Upper lobe of left lung (tissue), 6 donors: ENCODE results near the gene AGBL4. TPM values are rescaled to one million over a fixed set of nuclear protein-coding genes. Genes with fewer than 3 reads are reported as not detected.

Experiments used
- ATAC-seq, 2 donors: fragments of 200-7000 bp; cut with Tn5 transposase; one replicate each; pipeline ENCODE4 v1.9.1; 2022; ENCODE audit warnings: mild to moderate bottlenecking in 2 of 2, moderate library complexity in 2 of 2; ENCODE audit not compliant: low FRiP score in 2 of 2
- DNase-seq, 2 donors: peaks; one replicate each; pipeline ENCODE4 v3.0.0-alpha.2; 2019 to 2020
- H3K27ac ChIP-seq, 4 donors: fragments of 200-600 bp; sonication (generic); one replicate each; pipeline ENCODE4 v1.5.1; 2016 to 2019
- H3K27me3 ChIP-seq, 4 donors: fragments of 200-600 bp; sonication (generic); one replicate each; pipeline ENCODE4 v1.5.1; 2017 to 2019
- H3K36me3 ChIP-seq, 4 donors: fragments of 200-600 bp; sonication (generic); one replicate each; pipeline ENCODE4 v1.5.1; 2016 to 2019
- H3K4me1 ChIP-seq, 4 donors: fragments of 200-600 bp; sonication (generic); one replicate each; pipeline ENCODE4 v1.5.1; 2018 to 2019
- H3K4me3 ChIP-seq, 4 donors: fragments of 200-600 bp; sonication (generic); one replicate each; pipeline ENCODE4 v1.5.1; 2017 to 2019; ENCODE audit warnings: mild to moderate bottlenecking in 2 of 4, moderate library complexity in 1 of 4
- H3K9me3 ChIP-seq, 4 donors: fragments of 200-600 bp; sonication (generic); one replicate each; pipeline ENCODE4 v1.5.1; 2018 to 2019
- EP300 ChIP-seq, 4 donors: sonication (generic); formaldehyde crosslinking; IDR thresholded peaks; one replicate each; pipeline ENCODE4 v1.5.1; 2017; ENCODE audit warnings: antibody characterized with exemption in 4 of 4, control low read depth in 2 of 4
- POLR2A ChIP-seq, 4 donors: fragments of 450-650 bp; IDR thresholded peaks; one replicate each; pipeline ENCODE4 v1.5.1; 2016 to 2017; ENCODE audit warnings: antibody characterized with exemption in 4 of 4, mild to moderate bottlenecking in 2 of 4
- POLR2AphosphoS5 ChIP-seq, 2 donors: sonication (generic); formaldehyde crosslinking; IDR thresholded peaks; one replicate each; pipeline ENCODE4 v1.5.1; 2017; ENCODE audit warnings: antibody characterized with exemption in 2 of 2
- WGBS, 2 donors: methylation state at CpG; one replicate each; pipeline ENCODE4 v1.1.5; 2017 to 2018; 5-methylcytosine and 5-hydroxymethylcytosine counted together
- total RNA-seq, 6 donors: library from RNA; depleted of rRNA in 4 of 6; stranded (reverse); fragments of >200 nt in 4 of 6; gene quantifications; one replicate each; pipeline versions ENCODE4 v1.1.0 to v1.2.1, GENCODE V29; 2016 to 2021
- TF ChIP-seq, protein P1 (sequence below), 6 experiments: fragments of 450-650 bp in 4 of 6; fragments of 200-600 bp in 2 of 6; sonication (generic) in 2 of 6; IDR thresholded peaks; one replicate each; pipeline ENCODE4 v1.5.1; 2016 to 2019; ENCODE audit warnings: antibody characterized with exemption in 6 of 6
- donor health status: DM: no; HTN: no; CAD: no; lungs with moderate emphysema.
- donor health status: DM: no; HTN: yes; CAD: no; lungs with severe emphysema.

Gene AGBL4
- total RNA-seq = 10 to 100 TPM in 1 of 6 donors, 1 to 10 TPM in 3, under 1 TPM in 2; 0.57 to 10.5 (median 1.5) TPM

DNA sequence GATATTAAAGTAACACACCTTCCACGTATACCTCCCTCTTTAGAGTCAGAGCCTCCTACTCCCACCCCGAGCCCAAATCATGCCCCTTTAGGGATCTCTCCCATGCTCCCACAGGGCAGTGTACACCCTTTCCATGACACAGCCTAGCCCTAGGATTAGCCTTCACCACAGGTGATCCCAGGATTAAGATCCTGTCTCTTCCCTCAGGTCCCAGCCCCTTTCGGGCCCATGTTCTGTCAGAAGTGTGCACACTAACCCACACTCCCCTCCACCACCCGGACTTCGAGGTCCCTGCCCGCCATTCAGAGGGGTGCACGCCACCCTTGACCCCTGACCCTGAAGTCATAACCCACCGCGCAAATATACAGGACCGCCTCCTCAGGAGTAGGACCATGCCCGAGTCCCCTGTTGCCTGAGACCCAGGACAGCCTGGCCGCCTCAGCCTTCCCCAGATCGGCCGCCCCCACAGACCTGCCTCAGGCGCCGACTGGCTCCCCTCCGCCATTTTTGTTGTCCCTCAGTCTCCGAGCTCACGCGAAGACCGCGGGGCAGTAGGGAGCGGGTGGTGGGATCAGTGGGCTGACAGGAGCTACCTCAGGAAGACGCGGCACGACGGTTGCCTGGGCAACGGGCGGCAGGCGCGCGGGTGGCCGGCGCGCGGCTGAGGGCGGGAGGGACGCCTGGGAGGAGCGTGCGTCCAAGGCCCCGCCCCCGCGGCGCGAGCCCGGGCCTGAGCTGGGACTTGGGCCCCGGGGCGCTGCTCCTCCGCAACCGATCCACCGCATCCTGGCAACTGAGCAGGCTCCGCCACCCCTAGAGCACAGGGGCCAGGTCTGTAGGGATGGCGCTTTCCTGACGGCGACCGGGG, at the start of gene AGBL4:
Gene AGBL4 (minus strand): TSS at position 663 of the 868 bp plus-strand sequence.
- 18 to 46% methylated on average over 8 to 28 of the region's 56 CpGs for WGBS, 2 donors
- Histone ChIP-seq H3K9me3 (no peaks in the 10 kb centered on the region), H3K27ac (peak within 1 kb of the TSS in 1 of 4 donors; percentile 11), H3K36me3 (no peaks in the 10 kb centered on the region), H3K4me1 (peaks cover 0 to 12% (median 6%) of the 10 kb centered on the region in 4 donors), H3K27me3 (peaks cover 0 to 3% (median 0%) of the 10 kb centered on the region in 4 donors), H3K4me3 (peak within 1 kb of the TSS in 3 of 4 donors; percentile 51 to 63 (median 60))
- TF ChIP-seq POLR2A (IDR thresholded peaks at IDR 0.05) = peak in 1 of 4 donors; percentile 23
- no peak for TF ChIP-seq POLR2AphosphoS5 (IDR thresholded peaks at IDR 0.05)
- ATAC-seq (peak; percentile 70 to 90), DNase-seq (peak; percentile 70 to 93)

- no peak for DNase-seq
- Histone ChIP-seq H3K36me3 (no peaks in the 10 kb centered on the region), H3K4me1 (no peaks in the 10 kb centered on the region), H3K27me3 (no peaks in the 10 kb centered on the region), H3K27ac (no peak overlapping the region), H3K9me3 (no peaks in the 10 kb centered on the region), H3K4me3 (no peak overlapping the region)
- ATAC-seq = no peak
- 46 to 71% methylated on average over 1 of the region's 1 CpG for WGBS, 2 donors
- TF ChIP-seq, protein P1, sequence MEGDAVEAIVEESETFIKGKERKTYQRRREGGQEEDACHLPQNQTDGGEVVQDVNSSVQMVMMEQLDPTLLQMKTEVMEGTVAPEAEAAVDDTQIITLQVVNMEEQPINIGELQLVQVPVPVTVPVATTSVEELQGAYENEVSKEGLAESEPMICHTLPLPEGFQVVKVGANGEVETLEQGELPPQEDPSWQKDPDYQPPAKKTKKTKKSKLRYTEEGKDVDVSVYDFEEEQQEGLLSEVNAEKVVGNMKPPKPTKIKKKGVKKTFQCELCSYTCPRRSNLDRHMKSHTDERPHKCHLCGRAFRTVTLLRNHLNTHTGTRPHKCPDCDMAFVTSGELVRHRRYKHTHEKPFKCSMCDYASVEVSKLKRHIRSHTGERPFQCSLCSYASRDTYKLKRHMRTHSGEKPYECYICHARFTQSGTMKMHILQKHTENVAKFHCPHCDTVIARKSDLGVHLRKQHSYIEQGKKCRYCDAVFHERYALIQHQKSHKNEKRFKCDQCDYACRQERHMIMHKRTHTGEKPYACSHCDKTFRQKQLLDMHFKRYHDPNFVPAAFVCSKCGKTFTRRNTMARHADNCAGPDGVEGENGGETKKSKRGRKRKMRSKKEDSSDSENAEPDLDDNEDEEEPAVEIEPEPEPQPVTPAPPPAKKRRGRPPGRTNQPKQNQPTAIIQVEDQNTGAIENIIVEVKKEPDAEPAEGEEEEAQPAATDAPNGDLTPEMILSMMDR (IDR thresholded peaks at IDR 0.05) = no peak
- TF ChIP-seq EP300 (IDR thresholded peaks at IDR 0.05) (no peak), POLR2A (IDR thresholded peaks at IDR 0.05) (no peak), POLR2AphosphoS5 (IDR thresholded peaks at IDR 0.05) (no peak)
These were observed 43.1 kb upstream of the AGBL4 start for GRCh38 chr1:50066806-50067205.

GRCh38 chr1:50060279-50060678, 36.5 kb upstream of the AGBL4 start:
- no peaks in the 10 kb centered on the region for H3K9me3 ChIP-seq
- ATAC-seq (peak in 1 of 2 donors; percentile 10), DNase-seq (no peak)
- no peak overlapping the region for H3K4me3 ChIP-seq
- no peaks in the 10 kb centered on the region for H3K27me3 ChIP-seq
- no peaks in the 10 kb centered on the region for H3K4me1 ChIP-seq
- 64 to 70% methylated on average over 3 of the region's 3 CpGs for WGBS, 2 donors
- no peaks in the 10 kb centered on the region for H3K36me3 ChIP-seq
- TF ChIP-seq, protein P1 (IDR thresholded peaks at IDR 0.05) = no peak
- TF ChIP-seq POLR2A (IDR thresholded peaks at IDR 0.05) = no peak
- TF ChIP-seq EP300 (IDR thresholded peaks at IDR 0.05) = no peak
- TF ChIP-seq POLR2AphosphoS5 (IDR thresholded peaks at IDR 0.05) = no peak
- H3K27ac ChIP-seq = no peak overlapping the region

DNA sequence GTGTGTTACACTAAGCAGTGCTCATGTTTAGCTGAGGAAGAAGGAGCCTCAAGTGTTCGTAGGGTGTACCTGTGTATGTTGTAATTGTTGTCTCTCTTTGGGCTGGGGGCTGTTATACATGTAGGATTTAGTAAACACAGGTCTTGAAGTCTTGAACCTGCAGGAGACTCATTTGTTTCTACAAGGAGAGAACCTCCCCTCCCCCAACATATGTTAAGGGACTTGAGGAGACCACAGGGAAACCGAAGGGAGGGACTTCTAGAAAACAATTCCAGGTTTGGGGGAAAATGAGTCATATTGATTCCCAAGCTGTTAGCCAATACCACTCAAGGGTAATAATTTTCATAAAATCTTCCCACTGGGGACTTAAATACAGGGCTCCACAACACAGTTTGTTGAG, 25.0 kb upstream of the AGBL4 start:
- ATAC-seq (peak in 1 of 2 donors; percentile 24), DNase-seq (no peak)
- 65 to 77% methylated on average over 2 of the region's 2 CpGs for WGBS, 2 donors
- no peak overlapping the region for H3K4me3 ChIP-seq
- peaks cover 0 to 10% (median 5%) of the 10 kb centered on the region in 4 donors for H3K27me3 ChIP-seq
- no peaks in the 10 kb centered on the region for H3K9me3 ChIP-seq
- TF ChIP-seq EP300 (IDR thresholded peaks at IDR 0.05) (no peak), POLR2AphosphoS5 (IDR thresholded peaks at IDR 0.05) (no peak), POLR2A (IDR thresholded peaks at IDR 0.05) (no peak)
- TF ChIP-seq, protein P1 (IDR thresholded peaks at IDR 0.05) = no peak
- no peak overlapping the region for H3K27ac ChIP-seq
- H3K4me1 ChIP-seq = peaks cover 0 to 8% (median 5%) of the 10 kb centered on the region in 4 donors
- H3K36me3 ChIP-seq = no peaks in the 10 kb centered on the region

DNA sequence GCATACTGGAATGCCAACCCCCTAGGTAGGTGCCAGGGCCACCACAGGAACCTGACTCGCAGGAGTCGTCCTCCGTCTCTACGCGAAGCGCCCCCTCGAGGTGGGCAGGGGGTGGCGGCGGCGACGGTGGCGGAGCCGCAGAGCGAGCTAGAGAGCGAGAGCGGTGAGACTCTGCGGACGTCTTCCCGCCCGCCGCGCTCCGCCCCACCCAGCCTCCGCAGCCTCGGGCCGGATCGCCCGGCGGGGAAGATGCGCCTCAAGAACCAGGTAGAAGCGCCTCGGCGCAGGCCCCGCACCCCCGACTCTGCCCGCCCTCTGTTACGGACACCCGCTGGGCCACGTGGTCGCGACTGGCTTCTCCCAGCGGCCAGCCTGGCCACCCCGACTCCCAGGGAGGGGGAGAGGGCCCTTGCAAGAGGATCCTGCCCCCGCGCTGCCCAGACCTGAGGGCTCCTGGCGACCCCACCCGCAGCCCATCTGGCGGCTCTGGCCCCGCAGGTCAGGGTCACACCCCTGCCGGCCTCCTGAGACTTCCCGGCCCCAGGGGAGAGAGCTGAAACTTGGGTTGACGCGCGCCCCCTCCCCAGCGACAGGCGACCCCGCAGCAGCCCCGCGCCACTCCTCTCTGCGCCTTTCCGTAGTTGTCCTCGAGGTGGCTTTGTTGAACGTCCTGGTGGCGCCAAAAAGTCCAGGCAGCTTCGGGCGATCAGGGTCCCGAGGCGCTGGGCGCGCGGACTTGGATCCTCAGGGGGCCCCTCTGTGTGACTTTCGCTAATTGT, 24.4 kb upstream of the AGBL4 start:
- peaks cover 0 to 8% (median 5%) of the 10 kb centered on the region in 4 donors for H3K4me1 ChIP-seq
- 9 to 13% methylated on average over 30 to 39 of the region's 72 CpGs for WGBS, 2 donors
- H3K27me3 ChIP-seq = peaks cover 0 to 10% (median 5%) of the 10 kb centered on the region in 4 donors
- no peak for TF ChIP-seq POLR2A (IDR thresholded peaks at IDR 0.05)
- TF ChIP-seq, protein P1 (IDR thresholded peaks at IDR 0.05) = no peak
- DNase-seq (peak in 1 of 2 donors; percentile 85), ATAC-seq (peak; percentile 15 to 40)
- no peaks in the 10 kb centered on the region for H3K9me3 ChIP-seq
- H3K36me3 ChIP-seq = no peaks in the 10 kb centered on the region
- H3K27ac ChIP-seq = no peak overlapping the region
- H3K4me3 ChIP-seq = peak overlapping the region in 3 of 4 donors; percentile 9 to 35 (median 27)
